SU-DHL-6 (cell line): Measurements from ENCODE around the gene NSMF.

Experiments used
- H2AFZ ChIP-seq: fragments of 200-600 bp; sonication (generic); 2 replicates; pipeline ENCODE4 v1.6.1; 2014; ENCODE audit warnings: low read depth, mild to moderate bottlenecking, moderate library complexity, mixed read lengths, antibody characterized with exemption, low read length; ENCODE audit not compliant: severe bottlenecking
- H3F3A ChIP-seq: fragments of 200-600 bp; shearing (Covaris generic); 2 replicates; pipeline ENCODE4 v1.6.0; 2016; ENCODE audit warnings: antibody characterized with exemption, mild to moderate bottlenecking; ENCODE audit not compliant: insufficient read depth
- H3K27ac ChIP-seq: fragments of 200-600 bp; sonication (generic); 2 replicates; pipeline ENCODE4 v1.5.1; 2016; ENCODE audit warnings: low read depth, mild to moderate bottlenecking, low read length, moderate library complexity, mixed read lengths
- H3K27me3 ChIP-seq: fragments of 200-600 bp; sonication (generic), shearing (Covaris generic); 2 replicates; pipeline ENCODE4 v1.6.0; 2014; ENCODE audit warnings: mild to moderate bottlenecking, low read length
- H3K36me3 ChIP-seq: fragments of 200-600 bp; sonication (generic); 2 replicates; pipeline ENCODE4 v1.6.1; 2014; ENCODE audit warnings: mild to moderate bottlenecking, low read length, mixed read lengths
- H3K4me2 ChIP-seq: fragments of 300-600, 200-600 bp; shearing (Covaris generic), sonication (generic); 2 replicates; pipeline ENCODE4 v1.6.0; 2014; ENCODE audit warnings: low read length, low read depth, mild to moderate bottlenecking; ENCODE audit not compliant: poor library complexity, severe bottlenecking
- H3K4me3 ChIP-seq: fragments of 200-600 bp; sonication (generic); 2 replicates; pipeline ENCODE4 v1.5.1; 2014; ENCODE audit warnings: antibody characterized with exemption, low read length, mild to moderate bottlenecking, mixed read lengths; ENCODE audit not compliant: insufficient read depth, poor library complexity, severe bottlenecking
- H3K79me2 ChIP-seq: fragments of 200-600 bp; sonication (generic); 2 replicates; pipeline ENCODE4 v1.6.1; 2014; ENCODE audit warnings: mild to moderate bottlenecking, low read length, moderate library complexity; ENCODE audit not compliant: insufficient read depth
- H3K9ac ChIP-seq: fragments of 200-600 bp; sonication (generic); 2 replicates; pipeline ENCODE4 v1.7.0; 2014; ENCODE audit warnings: mild to moderate bottlenecking, low read length
- H3K9me2 ChIP-seq: fragments of 200-600 bp; sonication (generic); replicated peaks from 2 replicates; pipeline ENCODE4 v1.6.1; 2014; ENCODE audit warnings: low read length; ENCODE audit not compliant: insufficient read depth
- H3K9me3 ChIP-seq: fragments of 200-600 bp; sonication (generic); 2 replicates; pipeline ENCODE4 v1.6.1; 2014; ENCODE audit warnings: low read length, mixed read lengths; ENCODE audit not compliant: insufficient read depth
- H4K20me1 ChIP-seq: fragments of 200-600 bp; sonication (generic); 2 replicates; pipeline ENCODE4 v1.6.1; 2014; ENCODE audit warnings: low read depth, mild to moderate bottlenecking, antibody characterized with exemption, low read length, moderate library complexity, mixed read lengths
- CTCF ChIP-seq: fragments of 200-600 bp; sonication (generic); IDR thresholded peaks from one replicate; pipeline ENCODE4 v1.5.1; 2017; ENCODE audit warnings: antibody characterized with exemption, mild to moderate bottlenecking, low read length, moderate library complexity; ENCODE audit not compliant: insufficient read depth, poor library complexity, severe bottlenecking
- EZH2phosphoT487 ChIP-seq: fragments of 200-600 bp; sonication (generic), shearing (Covaris generic); conservative IDR thresholded peaks from 2 replicates; pipeline ENCODE4 v1.6.1; 2018; ENCODE audit warnings: mild to moderate bottlenecking, antibody characterized with exemption, low read length, moderate library complexity, mixed read lengths

The NSMF gene

GRCh38 chr9:137485343-137486140, 26.4 kb upstream of the NSMF start:
- H3K79me2 ChIP-seq: no peaks in the 10 kb centered on the region
- H3K27me3 ChIP-seq: no peaks in the 10 kb centered on the region
- H3K9me3 ChIP-seq: no peaks in the 10 kb centered on the region
- H3K36me3 ChIP-seq: no peaks in the 10 kb centered on the region
- no peaks in the 10 kb centered on the region for H3K9me2 ChIP-seq
- no peak overlapping the region for H3K27ac ChIP-seq
- H3F3A ChIP-seq: no peaks in the 10 kb centered on the region
- H2AFZ ChIP-seq: no peak overlapping the region
- TF ChIP-seq CTCF: no peak
- TF ChIP-seq EZH2phosphoT487: no peak
- no peak overlapping the region for H3K4me2 ChIP-seq
- no peaks in the 10 kb centered on the region for H4K20me1 ChIP-seq
- H3K4me3 ChIP-seq: no peak overlapping the region
- H3K9ac ChIP-seq: no peak overlapping the region

GRCh38 chr9:137484551-137485315, 25.6 kb upstream of the NSMF start:
- H3K9ac ChIP-seq: no peak overlapping the region
- H3K9me2 ChIP-seq: no peaks in the 10 kb centered on the region
- no peaks in the 10 kb centered on the region for H3K36me3 ChIP-seq
- H3K79me2 ChIP-seq: no peaks in the 10 kb centered on the region
- no peaks in the 10 kb centered on the region for H3K27me3 ChIP-seq
- H2AFZ ChIP-seq: no peak overlapping the region
- H3K4me3 ChIP-seq: no peak overlapping the region
- no peaks in the 10 kb centered on the region for H3K9me3 ChIP-seq
- H3K4me2 ChIP-seq: no peak overlapping the region
- no peaks in the 10 kb centered on the region for H3F3A ChIP-seq
- TF ChIP-seq CTCF: no peak
- TF ChIP-seq EZH2phosphoT487: no peak
- H4K20me1 ChIP-seq: no peaks in the 10 kb centered on the region
- no peak overlapping the region for H3K27ac ChIP-seq

- Histone ChIP-seq H4K20me1 (no peaks in the 10 kb centered on the region), H3K36me3 (no peaks in the 10 kb centered on the region), H3K79me2 (no peaks in the 10 kb centered on the region), H3K4me2 (no peak overlapping the region), H3K4me3 (no peak overlapping the region), H3F3A (no peaks in the 10 kb centered on the region), H3K9ac (no peak overlapping the region), H3K27ac (no peak overlapping the region), H3K9me3 (no peaks in the 10 kb centered on the region), H3K27me3 (no peaks in the 10 kb centered on the region), H2AFZ (no peak overlapping the region), H3K9me2 (no peaks in the 10 kb centered on the region)
- TF ChIP-seq EZH2phosphoT487: no peak
- TF ChIP-seq CTCF: no peak
Measured at GRCh38 chr9:137482094-137482781, 23.1 kb upstream of the NSMF start.
